Testis (tissue), 2 donors: Measurements from ENCODE around the gene TEX12.

Source experiments
- CTCF ChIP-seq, 3 experiments: fragments of 450-650 bp in 2 of 3; fragments of 200-600 bp in 1 of 3; sonication (generic) in 1 of 3; IDR thresholded peaks; one replicate each; pipeline ENCODE4 v1.5.1; 2016 to 2019; ENCODE audit warnings: antibody characterized with exemption in 3 of 3, mild to moderate bottlenecking in 2 of 3, moderate library complexity in 1 of 3
- POLR2A ChIP-seq: fragments of 450-650 bp; IDR thresholded peaks from one replicate; pipeline ENCODE4 v1.6.1; 2017; ENCODE audit warnings: antibody characterized with exemption, mild to moderate bottlenecking, moderate library complexity

DNA sequence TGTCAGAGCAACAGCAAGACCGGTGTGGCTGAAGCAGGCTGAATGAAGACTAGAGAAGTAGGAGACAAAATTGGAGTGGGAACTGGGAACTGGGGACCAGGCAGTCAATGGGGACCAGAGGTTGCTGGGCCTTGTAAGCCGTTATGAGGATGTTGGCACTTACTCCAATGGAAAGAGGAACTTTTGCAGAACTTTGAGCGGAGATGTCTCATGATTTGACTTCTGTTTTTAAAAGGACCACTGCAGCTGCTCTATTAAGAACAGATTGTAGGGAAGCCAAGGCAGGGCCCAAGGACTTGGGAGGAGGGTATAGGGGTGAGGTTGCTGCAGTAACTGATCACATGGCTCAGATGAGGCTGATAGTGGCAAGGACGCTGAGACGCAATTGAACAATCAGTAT is 37.5 kb upstream of the TEX12 start:
- TF ChIP-seq CTCF (IDR thresholded peaks at IDR 0.05): no peak
- no peak for TF ChIP-seq POLR2A
